GM21447 (cell line): ENCODE results near the gene POU6F1.
"Not testable (repeated sequence)": the region's sequence is repeated elsewhere in the genome, so short reads cannot be mapped to it uniquely, and the experiment has no call there.

Source experiments
- ATAC-seq: cut with Tn5 transposase; IDR thresholded peaks from one replicate; pipeline ENCODE4 v1.9.1; 2021; ENCODE audit not compliant: unreplicated experiment

Gene POU6F1

DNA sequence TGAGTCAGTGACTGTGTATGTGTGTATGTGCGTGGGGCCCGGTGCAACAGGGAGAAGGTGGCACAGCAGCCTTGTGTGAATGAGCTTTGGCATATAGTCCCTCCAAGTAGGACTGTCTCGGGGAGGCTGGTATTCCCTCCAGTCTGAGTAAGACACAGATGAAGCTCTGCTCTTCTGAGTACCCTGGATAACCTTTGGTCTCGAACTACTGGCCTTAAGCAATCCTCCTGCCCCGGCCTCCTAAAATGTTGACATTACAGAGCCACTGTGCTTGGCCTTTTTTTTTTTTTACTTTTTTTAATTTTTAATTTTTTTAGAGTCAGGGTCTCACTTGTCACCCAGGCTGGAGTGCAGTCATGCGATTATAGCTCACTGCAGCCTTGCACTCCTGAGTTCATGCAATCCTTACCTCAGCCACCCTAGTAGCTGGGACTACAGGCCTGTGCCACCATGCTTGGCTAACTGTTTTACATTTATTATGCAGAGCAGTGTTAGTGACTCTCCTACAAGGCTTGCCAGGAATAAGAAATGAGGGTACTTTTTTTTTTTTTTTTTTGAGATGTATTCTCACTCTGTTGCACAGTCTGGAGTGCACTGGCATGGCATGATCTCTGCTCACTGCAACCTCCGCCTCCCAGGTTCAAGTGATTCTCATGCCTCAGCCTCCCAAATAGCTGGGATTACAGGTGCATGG, 11.4 kb upstream of the POU6F1 start:
- ATAC-seq: no peak

DNA sequence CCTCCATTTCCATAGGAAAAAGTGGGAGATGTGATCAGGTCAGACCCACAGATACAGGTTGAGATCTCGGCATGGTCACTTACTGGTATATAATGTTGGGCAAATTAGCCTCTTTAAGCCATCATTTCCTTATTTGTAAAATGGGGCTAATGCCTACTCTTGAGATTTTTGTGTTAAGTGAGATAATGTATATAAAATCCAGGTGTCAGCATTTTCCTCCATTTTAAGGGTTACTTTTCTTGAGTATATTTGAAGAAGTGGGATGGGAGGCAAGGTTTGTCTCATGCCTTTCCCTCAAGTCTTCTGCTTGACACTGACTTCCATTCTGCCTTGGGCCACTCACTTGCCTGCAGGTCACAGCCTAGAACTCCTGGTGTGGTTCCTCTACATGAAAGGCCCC, 10.1 kb upstream of the POU6F1 start:
- ATAC-seq: no peak

DNA sequence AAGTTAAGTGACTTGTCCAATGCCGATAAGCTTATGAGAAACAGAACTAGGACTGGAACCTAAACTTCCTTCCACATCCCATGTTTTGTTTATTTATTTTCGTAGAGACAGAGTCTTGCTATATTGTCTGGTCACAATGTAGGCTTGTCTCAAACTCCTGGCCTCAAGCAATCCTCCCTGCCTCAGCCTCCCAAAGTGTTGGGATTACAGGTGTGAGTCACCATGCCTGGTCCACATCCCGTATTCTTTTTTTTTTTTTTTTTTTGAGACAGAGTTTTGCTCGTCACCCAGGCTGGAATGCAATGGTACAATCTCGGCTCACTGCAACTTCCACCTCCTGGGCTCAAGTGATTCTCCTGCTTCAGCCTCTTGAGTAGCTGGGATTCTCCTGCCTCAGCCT, 9.2 kb upstream of the POU6F1 start:
- ATAC-seq: not testable (repeated sequence)

DNA sequence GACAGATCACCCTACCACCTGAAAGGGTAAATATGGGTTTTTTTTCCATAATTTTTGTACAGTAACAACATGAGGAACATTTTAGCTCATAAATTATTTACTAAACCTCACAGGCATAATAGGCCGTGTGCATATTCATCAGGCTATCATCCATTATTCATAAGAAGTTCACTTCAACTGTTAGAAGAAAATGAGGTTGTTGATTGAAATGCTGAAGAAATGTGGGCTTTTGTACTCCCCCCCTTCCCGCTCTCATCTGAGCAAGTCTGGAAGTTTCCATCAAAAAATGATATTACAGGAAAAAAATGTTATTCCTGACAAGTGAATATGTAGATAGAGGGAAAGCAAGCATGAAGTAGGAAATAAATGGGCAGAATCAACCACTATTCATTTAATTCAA, 7.9 kb upstream of the POU6F1 start:
- no peak for ATAC-seq

DNA sequence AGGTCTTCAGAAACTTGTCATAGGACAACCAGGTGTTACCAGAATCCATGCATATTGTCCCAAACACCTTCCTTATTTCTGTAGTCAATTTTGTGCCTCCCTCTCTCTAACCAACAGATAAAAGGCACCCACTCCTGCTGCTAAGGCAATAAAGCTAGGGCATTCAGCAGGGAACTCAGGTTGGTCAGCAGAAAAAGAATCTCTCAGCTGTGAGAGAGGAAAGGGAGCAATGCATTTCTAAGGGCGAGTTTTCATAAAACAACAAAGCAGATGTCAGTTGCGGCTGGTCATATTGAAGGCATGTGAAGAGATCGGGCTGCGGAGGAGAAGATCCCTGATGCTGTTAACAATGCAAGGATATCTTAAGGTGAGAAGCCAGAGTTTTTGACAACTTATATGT, 7.4 kb upstream of the POU6F1 start:
- no peak for ATAC-seq

DNA sequence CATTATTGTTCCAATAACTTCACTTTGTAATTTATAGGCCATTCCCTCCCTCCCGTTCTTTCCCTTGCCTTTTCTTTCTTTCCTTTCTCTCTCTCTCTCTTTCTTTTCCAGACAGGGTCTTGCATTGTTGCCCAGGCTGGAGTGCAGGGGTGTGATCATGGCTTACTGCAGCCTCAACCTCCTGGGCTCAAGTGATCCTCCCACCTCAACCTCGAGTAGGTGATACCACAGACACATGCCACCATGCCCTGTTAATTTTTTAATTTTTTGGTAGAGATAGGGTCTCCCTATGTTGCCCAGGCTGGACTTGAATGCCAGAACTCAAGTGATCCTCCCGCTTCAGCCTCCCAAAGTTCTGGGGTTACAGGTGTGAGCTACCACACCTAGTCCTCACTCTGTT, 6.8 kb upstream of the POU6F1 start:
- no peak for ATAC-seq

DNA sequence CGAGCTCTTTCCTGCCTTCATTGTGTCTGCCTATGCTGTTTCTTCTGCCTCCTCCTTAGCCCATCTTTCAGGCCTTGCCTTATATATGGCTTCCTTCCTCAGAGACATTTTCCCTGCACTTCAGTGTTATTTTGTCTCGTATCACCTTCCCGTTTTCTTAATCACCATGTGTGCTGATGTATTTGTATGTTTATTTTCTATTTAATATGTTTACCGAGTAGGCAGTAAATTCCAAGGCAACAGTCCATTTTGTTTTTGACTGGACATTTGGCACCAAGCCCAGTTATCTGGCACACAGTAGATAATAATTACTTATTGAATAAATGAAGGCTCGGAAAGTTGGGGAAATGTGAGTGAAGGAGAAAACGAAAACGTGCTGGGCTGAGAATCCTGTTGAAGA, 4.6 kb upstream of the POU6F1 start:
- ATAC-seq: no peak

DNA sequence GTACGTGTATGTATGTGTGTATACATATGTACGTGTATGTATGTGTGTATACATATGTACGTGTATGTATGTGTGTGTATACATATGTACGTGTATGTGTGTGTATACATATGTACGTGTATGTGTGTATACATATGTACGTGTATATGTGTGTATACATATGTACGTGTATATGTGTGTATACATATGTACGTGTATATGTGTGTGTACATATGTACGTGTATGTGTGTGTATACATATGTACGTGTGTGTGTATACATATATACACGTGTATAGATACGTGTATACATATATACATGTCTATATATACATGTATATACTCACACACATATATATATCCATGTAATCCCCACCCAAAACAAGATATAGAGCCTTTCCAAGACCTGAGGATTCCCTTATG, 2.0 kb upstream of the POU6F1 start:
- not testable (repeated sequence) for ATAC-seq

DNA sequence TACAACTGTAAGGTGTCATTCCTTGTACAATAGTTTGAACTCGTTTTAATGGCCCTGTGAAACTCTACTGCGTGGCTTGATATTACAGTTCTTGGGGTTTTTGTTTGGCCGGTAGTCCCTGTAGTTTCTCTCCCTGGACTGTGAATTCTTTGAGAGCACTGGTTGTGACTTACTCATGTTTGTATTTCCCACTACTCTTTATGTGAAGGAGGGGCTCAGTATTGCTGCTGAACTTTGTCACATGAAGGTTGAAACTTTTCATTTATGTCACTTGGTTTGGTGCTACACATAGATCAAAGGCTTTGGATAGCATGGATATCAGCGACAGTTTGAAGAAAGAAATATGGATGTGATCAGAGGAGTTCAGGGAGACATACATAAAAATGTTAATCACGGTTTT, 1.5 kb upstream of the POU6F1 start:
- no peak for ATAC-seq

DNA sequence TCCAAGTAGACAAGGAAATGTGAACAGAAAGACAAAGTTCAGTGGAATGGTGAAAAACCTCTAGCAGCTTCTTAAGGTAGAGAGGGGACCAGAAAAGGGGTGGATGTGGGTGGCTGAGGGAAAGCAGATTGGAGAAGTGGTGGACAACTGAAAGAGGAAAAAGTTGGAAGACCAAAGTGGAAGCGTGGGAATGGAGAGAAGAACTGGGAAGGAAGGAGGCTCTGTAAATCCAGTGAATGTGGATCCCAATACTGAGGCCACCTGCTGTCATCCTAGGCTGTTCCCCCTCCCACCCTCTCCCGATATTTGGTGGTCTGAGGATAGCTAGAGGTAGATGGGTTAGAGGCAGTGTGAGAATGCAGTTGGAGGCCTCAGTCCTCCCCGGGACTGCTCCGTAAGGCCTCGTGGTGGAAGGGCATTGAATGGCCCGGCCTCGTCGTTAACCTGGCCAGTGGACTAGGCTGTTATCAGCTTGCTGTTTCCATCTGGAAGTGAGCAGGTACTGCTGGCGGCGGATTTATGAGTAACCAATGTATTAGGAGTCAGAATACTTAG, 822 bp upstream of the POU6F1 start:
- no peak for ATAC-seq

DNA sequence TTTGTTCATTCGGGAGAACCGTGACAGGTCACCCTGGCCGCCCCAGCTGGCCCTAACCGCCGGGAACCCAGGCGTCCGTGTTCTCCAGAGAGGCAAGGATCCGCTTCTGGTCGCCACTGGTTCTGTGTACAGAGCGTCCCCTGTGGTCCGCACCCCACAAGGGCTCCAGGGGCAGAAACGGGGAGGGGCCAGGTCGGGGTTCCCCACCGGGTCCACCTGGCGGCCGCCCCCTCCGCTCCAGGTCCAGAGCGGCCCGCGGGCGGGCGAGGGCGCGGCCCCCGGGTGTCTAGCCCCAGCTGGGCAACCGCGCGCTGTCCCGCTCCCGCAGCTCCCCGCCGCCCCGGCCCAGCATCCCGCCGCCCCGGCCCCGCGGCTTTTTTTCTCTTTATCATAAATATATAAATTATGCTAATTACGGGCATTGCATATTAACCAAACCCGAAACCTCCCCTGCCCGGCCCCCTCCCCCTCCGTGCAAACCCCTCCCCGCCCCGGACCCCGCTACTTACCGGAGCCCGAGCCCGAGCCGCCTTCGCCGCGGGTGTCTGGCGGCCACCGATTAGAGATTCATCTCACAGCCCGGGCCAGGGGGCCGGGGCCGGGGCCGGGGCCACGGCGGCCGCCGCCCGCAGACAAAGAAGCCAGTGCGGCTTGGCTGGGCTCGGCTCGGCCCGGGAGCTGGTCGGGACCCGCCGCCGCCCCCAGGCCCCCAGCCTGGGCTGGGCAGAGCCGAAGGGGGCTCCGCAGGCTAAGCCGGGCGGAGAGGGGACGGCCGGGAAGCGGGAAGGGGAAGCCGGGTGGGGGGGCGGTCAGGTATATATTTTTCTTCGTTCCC, 512 bp downstream of the POU6F1 start:
- peak; percentile 48 for ATAC-seq

DNA sequence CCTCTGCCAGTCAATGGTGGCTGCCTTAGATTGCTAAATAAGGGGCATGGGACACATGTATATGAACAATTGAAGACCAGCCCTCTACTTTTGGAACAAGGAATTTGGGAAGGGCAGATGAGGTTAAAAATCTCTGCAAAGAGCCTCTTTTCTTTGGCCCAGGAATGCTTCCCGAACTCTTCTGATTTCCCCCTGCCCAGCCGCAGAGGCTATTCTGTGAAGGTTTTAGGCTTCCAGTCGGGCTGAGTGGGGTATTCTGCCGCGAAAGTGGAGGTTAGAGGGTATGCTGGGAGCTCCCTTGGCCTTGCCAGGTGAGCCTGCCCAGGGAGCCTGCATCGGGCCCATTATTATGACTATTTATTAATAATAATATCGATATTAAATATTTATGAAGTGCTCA, 1.2 kb downstream of the POU6F1 start:
- ATAC-seq: no peak

DNA sequence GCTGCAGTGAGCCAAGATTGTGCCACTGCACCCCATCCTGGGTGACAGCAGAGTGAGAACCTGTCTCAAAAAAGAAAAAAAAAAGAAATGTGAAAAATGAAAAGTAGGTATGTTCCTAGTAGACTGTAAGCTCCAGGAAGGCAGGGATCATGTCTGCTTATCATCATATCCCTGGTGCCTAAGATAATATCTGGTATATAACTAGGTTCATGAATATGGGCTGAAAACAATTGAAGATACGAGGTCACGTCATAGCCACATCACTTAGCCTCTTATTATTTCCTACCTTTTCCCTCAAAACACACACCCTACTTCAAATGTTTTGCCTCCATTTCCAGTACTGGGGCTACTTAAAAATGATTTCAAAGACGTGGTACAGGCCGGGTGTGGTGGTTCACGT, 3.0 kb downstream of the POU6F1 start:
- ATAC-seq: no peak

DNA sequence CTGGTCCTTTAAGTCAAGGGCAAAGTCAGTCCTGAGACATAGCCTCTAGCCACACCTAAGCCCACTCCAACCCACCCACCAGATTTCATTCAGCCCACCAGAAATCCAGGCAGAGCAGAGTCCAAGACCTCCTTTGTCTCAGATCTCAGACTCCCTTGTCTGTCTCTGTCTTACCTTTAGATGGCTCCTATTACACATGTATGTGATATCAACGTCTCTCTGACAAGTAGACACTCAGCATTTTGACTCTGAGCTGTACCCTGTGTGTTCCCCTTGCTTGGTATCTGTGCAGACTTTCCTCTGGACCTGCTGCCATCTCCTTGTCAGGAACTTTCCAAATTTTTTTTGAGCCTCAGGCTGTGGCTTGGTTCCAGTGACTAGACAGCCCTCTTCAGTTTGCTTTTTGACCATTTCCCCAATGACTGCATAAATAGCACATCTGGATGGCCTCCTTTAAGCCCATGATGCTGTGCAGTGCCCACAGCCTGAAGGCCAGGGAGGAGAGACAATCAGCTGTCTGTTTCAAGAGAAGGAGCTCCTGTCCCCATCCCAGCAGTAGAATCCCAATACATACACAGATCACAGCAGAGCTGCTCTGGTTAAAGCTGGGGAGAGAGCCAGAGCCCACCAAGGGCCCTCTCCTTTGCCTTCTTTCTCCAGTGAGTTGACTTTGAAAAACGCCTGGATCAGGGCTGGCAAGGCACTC, 7.0 kb downstream of the POU6F1 start:
- no peak for ATAC-seq

DNA sequence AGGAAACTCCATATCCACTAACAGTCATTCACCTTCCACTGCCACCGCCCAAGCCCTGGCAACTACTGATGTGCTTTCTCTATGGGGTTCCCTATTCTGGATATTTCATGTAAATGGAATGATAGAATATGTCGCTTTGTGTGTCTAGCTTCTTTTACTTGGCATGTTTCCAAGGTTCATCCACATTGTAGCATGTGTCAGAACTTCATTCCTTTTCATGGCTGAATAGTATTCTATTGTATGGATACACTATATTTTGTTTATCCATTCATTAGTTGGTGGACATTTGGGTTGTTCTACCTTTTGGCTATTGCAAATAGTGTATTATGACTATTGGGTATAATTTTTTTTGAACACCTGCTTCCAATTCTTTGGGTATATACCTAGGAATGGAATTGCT, 8.6 kb downstream of the POU6F1 start:
- no peak for ATAC-seq

DNA sequence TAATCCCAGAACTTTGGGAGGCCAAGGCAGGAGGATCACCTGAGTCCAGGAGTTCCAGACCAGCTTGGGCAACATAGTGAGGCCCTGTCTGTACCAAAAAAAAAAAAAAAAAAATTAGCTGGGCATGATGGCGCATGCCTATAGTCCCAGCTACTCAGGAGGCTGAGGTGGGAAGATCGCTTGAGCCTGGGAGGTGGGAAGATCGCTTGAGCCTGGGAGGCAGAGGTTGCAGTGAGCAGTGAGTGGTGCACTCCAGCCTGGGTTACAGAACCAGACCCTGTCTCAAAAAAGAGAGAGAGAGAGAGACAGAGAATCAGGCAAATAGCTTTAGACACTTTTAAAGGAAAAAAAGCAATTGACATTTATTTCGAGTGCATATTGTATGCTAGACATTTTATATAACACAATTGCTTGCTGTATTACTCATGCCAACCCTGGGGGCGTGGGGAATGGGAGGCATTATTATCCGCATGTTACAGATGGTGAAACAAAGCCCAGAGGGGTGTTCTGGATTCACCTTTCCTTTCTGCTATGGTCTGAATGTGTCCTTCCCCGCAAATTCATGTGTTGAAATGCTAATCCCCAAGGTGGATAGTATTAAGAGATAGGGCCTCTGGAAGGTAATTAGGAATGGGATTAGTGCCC, 9.7 kb downstream of the POU6F1 start:
- ATAC-seq: no peak

DNA sequence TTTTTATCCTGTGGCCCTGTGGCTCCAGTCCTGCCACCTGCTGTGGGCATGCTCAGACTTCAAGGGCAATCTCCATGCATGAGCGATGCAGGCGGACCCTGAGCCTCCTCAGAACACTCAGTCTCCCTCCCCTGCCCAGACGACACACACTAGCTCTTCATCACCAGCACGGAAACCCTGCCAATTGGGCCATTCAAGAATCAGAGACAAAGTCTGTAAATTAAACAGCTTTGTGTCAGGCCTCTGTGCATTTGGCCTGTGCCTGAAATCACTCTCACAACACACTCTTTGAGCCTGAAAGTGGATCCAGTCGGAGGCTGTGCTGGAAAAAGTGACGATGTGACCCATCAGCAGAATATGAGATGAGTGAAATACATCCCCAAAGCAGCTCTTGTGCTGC, 12.5 kb downstream of the POU6F1 start:
- ATAC-seq: no peak

DNA sequence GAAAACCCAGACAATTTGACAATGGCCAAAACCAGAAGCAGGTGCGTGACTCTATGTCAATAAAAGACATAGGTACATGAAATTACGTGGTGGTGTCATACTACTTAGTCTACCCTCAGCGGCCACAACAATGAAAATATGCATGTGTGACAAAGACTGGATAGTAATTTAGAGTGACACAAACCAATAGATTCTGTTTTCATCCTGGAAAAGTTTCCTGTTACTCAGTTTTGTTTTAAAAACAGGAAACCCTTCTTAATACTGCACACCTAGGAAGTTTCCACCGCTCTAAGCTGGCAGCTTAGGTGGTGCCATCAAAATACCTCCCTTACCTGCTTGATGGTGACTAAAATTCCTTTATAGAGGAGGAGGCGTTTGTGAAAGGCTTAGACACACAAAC, 15.1 kb downstream of the POU6F1 start:
- no peak for ATAC-seq

DNA sequence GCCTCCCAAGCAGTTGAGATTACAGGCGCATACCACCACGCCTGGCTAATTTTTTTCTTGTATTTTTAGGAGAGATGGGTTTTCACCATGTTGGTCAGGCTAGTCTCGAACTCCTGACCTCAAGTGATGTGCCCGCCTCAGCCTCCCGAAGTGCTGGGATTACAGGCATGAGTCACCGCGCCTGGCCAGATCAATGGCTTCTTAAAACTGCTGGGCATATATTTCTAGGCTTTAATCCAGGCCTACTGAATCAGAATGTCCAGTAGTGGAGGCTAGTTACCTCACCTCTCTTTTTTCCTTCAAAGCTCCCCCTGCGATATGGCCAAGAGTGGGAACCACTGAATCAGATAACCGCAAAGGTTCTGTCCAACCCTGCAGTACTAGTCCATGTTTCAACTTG, 17.1 kb downstream of the POU6F1 start:
- no peak for ATAC-seq

DNA sequence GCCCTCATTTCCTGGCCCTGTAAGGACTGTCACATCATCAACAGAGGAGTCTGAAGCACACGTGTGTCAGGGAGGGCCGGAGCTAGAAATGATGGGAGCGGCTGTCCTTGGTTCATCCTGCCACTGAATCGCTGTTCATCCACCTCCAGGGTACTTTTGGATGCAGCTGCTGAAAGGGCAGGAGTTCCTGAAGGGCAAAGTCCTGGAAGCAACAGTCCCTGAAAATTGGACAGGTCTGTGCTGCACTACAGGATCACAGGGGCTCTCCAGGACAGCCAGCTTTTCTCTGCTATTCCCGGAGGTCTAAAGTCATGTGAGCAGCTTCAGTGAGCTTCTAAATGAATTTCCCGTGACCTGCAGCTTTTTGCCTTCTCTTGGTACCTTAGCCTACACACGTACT, 17.7 kb downstream of the POU6F1 start:
- ATAC-seq: no peak

DNA sequence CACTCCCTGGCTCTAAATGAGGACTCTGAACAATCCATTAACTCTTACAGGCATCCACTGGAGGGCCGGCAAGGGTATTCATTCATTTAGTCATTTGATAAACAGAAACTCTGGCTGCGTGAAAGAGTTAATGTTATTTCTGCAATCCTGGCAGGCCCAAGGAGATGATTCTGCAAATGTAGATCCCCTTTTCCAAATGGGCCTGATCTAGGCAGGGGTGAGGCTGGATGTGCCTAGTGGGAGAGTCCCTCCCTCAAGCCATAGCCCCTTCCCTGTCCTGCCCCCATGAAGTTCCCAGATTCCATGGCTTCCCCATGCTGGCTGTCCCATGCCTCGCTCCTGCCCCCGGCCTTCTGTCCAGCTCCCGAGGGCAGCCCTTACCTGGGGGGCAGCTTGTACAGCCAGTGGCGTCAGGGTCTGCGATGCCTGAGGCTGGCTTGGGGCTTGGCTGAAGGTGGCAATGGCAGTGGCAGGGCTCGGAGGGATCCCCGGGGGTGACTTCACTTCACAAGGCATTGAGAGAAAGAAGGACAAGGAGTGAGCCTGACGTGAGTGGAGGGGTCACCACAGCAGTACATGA, 18.4 kb downstream of the POU6F1 start:
- ATAC-seq: no peak
